Measurements from ENCODE around the gene REG3A.

REG3A gene

DNA sequence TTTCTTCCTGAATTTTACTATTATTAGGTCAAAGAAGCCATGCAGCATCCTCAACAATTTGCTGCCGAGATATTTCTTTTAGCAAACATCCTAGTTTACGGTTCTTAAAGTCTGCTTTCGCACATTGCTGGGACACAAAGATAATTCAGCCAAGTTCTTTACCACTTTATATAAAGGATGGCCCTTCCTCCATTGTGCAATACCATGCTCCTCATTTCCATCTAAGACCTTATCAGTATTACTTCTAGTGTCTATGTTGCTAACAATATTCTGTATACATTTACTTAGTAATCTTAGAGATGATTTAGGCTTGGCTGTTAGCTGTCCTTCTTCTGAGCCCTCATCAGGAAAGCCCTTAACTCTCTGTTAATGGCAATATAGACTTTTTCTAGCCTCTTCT lies 47.3 kb downstream of the REG3A start:
- DNase-seq (ENCODE audit: low read depth): no peak
- H3K4me3 ChIP-seq (ENCODE audit: low read depth, low read length): no peak overlapping the region
- TF ChIP-seq CTCF (IDR thresholded peaks at IDR 0.05; ENCODE audit: low read depth, low read length, missing control alignments): no peak

Measured in GM12864 (cell line).